HUES6 (cell line): ENCODE data around the gene MYO3B.
"Not testable (repeated sequence)": the region's sequence is repeated elsewhere in the genome, so short reads cannot be mapped to it uniquely, and the experiment has no call there.

Source experiments
- H3K27ac ChIP-seq: 2 replicates; pipeline ENCODE4 v1.7.0; 2013; ENCODE audit warnings: low read depth, mild to moderate bottlenecking, low read length, inconsistent platforms
- H3K27me3 ChIP-seq: 2 replicates; pipeline ENCODE4 v1.6.1; 2013; ENCODE audit warnings: low read length; ENCODE audit not compliant: control insufficient read depth, insufficient read depth
- H3K36me3 ChIP-seq: 2 replicates; pipeline ENCODE4 v1.6.1; 2013; ENCODE audit warnings: low read length; ENCODE audit not compliant: control insufficient read depth, insufficient read depth
- H3K4me1 ChIP-seq: 2 replicates; pipeline ENCODE4 v1.6.1; 2013; ENCODE audit warnings: low read length; ENCODE audit not compliant: control insufficient read depth, insufficient read depth
- H3K4me3 ChIP-seq: 2 replicates; pipeline ENCODE4 v1.5.1; 2013; ENCODE audit warnings: low read depth, low read length
- H3K9ac ChIP-seq: one replicate; pipeline ENCODE4 v1.6.1; 2013; ENCODE audit warnings: mild to moderate bottlenecking, low read length
- H3K9me3 ChIP-seq: 2 replicates; pipeline ENCODE4 v1.6.1; 2013; ENCODE audit warnings: low read depth, low read length; ENCODE audit not compliant: control insufficient read depth, insufficient read depth

Gene MYO3B

DNA sequence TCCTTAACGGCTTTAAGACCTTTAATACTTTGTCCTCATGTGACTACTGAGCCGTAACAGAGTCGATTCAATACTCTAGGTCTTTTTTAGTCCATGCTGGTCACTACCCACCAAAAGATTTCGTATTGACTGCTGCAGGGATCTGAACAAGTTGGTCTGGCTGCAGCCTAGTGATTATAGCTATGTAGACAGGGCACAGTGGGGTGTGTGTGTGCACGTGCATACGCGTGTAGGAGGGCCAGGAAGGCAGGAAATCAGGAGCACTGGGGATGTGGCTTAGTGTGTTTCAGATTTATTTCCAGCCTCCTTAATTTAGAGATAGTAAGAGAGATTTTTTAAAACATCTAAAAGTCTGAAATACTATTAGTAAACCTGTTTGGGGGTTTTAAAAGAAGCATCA is 161.4 kb downstream of the MYO3B start:
- H3K27ac ChIP-seq: no peak overlapping the region
- H3K9me3 ChIP-seq: no peaks in the 10 kb centered on the region
- no peaks in the 10 kb centered on the region for H3K27me3 ChIP-seq
- H3K4me1 ChIP-seq: peaks cover 33% of the 10 kb centered on the region
- no peaks in the 10 kb centered on the region for H3K36me3 ChIP-seq
- H3K9ac ChIP-seq: no peak overlapping the region
- no peak overlapping the region for H3K4me3 ChIP-seq

DNA sequence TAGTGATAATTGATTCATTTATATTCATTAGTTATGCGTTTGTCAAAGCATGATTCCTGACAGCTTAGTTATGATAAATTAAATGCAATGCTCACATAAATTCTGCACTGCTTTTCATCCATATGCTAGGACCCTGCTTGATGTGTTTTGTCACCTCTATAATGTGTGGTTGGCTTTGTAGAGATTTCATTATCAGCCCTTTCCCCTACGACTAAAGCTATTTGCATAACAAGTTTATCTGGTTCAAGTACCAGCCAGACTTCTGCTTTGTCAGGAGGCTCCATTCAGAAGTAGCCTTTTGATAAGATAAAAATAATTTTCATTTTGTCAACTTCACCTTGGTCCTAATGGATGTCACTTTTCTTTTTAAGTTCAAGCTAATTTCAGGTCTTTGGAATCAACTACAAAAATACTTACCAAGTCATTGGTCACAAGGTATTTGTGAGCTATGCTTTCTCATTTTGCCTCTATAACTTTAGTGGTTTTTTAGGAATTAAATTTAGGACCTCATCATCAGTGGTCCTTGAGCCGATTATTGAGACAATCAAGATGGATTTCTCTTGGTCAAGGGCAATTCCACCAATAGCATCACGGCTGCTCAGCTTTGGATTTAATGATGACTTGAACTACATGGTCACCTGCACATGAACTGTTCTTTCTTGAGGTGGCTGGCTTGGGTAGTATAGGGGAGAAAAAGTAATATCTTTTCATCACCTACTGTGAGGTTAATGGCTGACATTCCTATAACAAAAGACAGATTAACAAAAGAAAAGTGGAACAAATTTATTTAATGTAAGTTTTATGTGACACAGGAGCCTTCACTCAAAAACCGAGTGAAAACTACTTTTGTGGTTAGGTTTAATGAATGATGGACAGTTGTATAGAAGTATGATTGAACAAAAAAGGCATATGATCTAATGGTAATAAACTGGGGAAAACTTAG is 162.1 kb downstream of the MYO3B start:
- Histone ChIP-seq H3K27me3 (no peaks in the 10 kb centered on the region), H3K36me3 (no peaks in the 10 kb centered on the region), H3K9ac (no peak overlapping the region), H3K27ac (no peak overlapping the region), H3K9me3 (no peaks in the 10 kb centered on the region), H3K4me3 (no peak overlapping the region), H3K4me1 (peaks cover 33% of the 10 kb centered on the region)

- Histone ChIP-seq H3K27me3 (no peaks in the 10 kb centered on the region), H3K4me3 (no peak overlapping the region), H3K4me1 (peaks cover 33% of the 10 kb centered on the region), H3K27ac (no peak overlapping the region), H3K9me3 (no peaks in the 10 kb centered on the region), H3K9ac (no peak overlapping the region), H3K36me3 (no peaks in the 10 kb centered on the region)
These were observed 162.7 kb downstream of the MYO3B start for GRCh38 chr2:170340693-170341068.

GRCh38 chr2:170341684-170342623 is 164.0 kb downstream of the MYO3B start:
- H3K9me3 ChIP-seq: no peaks in the 10 kb centered on the region
- H3K4me1 ChIP-seq: peaks cover 33% of the 10 kb centered on the region
- H3K36me3 ChIP-seq: no peaks in the 10 kb centered on the region
- H3K4me3 ChIP-seq: no peak overlapping the region
- no peaks in the 10 kb centered on the region for H3K27me3 ChIP-seq
- no peak overlapping the region for H3K9ac ChIP-seq
- H3K27ac ChIP-seq: no peak overlapping the region

- H3K9ac ChIP-seq: no peak overlapping the region
These were observed 166.9 kb downstream of the MYO3B start for GRCh38 chr2:170344663-170345346.

GRCh38 chr2:170345607-170346006 is 167.7 kb downstream of the MYO3B start:
- peaks cover 17% of the 10 kb centered on the region for H3K4me1 ChIP-seq
- no peak overlapping the region for H3K9ac ChIP-seq
- no peak overlapping the region for H3K4me3 ChIP-seq
- H3K27ac ChIP-seq: no peak overlapping the region
- H3K27me3 ChIP-seq: no peaks in the 10 kb centered on the region
- no peaks in the 10 kb centered on the region for H3K9me3 ChIP-seq
- H3K36me3 ChIP-seq: no peaks in the 10 kb centered on the region

More at GRCh38 chr2:170344663-170345346, 166.9 kb downstream of the MYO3B start:
- no peaks in the 10 kb centered on the region for H3K36me3 ChIP-seq
- H3K4me3 ChIP-seq: no peak overlapping the region
- no peaks in the 10 kb centered on the region for H3K27me3 ChIP-seq
- no peak overlapping the region for H3K27ac ChIP-seq
- H3K4me1 ChIP-seq: peaks cover 25% of the 10 kb centered on the region
- no peaks in the 10 kb centered on the region for H3K9me3 ChIP-seq

GRCh38 chr2:170349269-170349668 is 171.3 kb downstream of the MYO3B start:
- H3K9ac ChIP-seq, H3K9me3 ChIP-seq, H3K4me3 ChIP-seq, H3K27me3 ChIP-seq, H3K36me3 ChIP-seq, H3K27ac ChIP-seq: not testable (repeated sequence)
- H3K4me1 ChIP-seq: peaks cover 17% of the 10 kb centered on the region

- no peaks in the 10 kb centered on the region for H3K36me3 ChIP-seq
- H3K27ac ChIP-seq: no peak overlapping the region
- no peak overlapping the region for H3K9ac ChIP-seq
- peaks cover 30% of the 10 kb centered on the region for H3K4me1 ChIP-seq
- no peaks in the 10 kb centered on the region for H3K9me3 ChIP-seq
- no peak overlapping the region for H3K4me3 ChIP-seq
- H3K27me3 ChIP-seq: no peaks in the 10 kb centered on the region
These were observed 173.2 kb downstream of the MYO3B start for GRCh38 chr2:170350929-170351826.

DNA sequence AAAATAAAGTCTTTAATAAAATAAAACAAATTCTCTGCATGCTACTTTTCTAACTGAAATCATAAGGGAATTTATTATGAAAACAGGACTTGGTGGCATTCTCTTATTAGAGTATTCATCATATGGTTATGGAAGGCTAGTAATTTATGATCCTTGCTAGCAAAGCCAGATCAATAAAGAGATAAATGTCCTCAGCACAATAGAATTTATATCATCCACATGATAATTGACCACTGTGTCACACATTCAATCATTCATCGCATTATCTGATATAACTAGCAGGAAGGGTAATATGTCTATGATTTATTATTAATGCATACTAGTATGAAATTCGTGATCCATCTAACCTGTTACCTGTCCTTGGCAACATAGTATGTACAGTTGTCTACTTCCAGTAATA is 175.8 kb downstream of the MYO3B start:
- Histone ChIP-seq H3K36me3 (no peaks in the 10 kb centered on the region), H3K4me3 (no peak overlapping the region), H3K27me3 (no peaks in the 10 kb centered on the region), H3K4me1 (peaks cover 30% of the 10 kb centered on the region), H3K27ac (no peak overlapping the region), H3K9ac (no peak overlapping the region), H3K9me3 (no peaks in the 10 kb centered on the region)

- H3K27ac ChIP-seq: no peak overlapping the region
- peaks cover 30% of the 10 kb centered on the region for H3K4me1 ChIP-seq
- H3K9me3 ChIP-seq: no peaks in the 10 kb centered on the region
- H3K4me3 ChIP-seq: no peak overlapping the region
- no peaks in the 10 kb centered on the region for H3K36me3 ChIP-seq
- H3K9ac ChIP-seq: no peak overlapping the region
- H3K27me3 ChIP-seq: no peaks in the 10 kb centered on the region
These were observed 176.4 kb downstream of the MYO3B start for GRCh38 chr2:170354388-170354787.
